ENCODE measurements around the gene TPM2.

The TPM2 gene

DNA sequence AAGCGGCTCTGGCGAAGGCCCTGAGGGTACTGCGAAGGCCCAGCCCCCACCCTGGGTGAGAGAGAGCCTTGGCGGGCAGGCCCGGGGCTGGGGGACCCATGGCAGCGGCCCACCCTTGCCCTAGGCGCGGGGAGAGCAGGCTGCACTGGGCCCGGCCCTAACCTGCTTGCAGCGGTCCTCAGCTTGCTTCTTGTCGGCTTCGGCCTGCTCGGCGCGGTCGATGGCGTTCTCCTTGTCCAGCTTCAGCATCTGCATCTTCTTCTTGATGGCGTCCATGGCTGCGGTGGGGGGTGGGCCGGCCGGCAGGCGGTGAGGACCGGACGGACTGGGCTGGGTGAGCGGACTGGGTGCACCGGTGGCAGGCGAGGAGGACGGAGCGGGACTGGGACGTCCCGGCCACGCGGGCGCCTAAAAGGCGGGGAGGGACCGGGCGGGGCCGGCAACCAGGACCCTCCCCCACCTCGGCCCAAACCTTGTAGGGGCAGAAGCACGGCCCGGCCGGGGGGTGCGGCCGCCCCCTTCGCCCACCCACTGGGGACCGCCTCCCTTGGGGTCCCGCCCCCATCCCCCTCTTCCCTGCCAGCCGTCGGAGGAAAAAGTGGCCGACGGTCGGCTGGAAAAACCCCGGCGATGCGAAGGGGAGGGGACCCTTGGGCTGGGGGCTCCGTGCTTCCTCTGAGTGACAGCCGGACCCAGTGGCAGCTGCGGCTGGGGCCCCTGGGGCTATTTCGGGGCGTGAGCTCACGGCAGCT, at the start of gene TPM2:
TSS of gene TPM2 (minus strand) at position 384 of the 752 bp plus-strand sequence. CDS start at position 276, 108 bp downstream.
- DNase-seq (ENCODE audit: low read depth): no peak
- TF ChIP-seq, protein P1, sequence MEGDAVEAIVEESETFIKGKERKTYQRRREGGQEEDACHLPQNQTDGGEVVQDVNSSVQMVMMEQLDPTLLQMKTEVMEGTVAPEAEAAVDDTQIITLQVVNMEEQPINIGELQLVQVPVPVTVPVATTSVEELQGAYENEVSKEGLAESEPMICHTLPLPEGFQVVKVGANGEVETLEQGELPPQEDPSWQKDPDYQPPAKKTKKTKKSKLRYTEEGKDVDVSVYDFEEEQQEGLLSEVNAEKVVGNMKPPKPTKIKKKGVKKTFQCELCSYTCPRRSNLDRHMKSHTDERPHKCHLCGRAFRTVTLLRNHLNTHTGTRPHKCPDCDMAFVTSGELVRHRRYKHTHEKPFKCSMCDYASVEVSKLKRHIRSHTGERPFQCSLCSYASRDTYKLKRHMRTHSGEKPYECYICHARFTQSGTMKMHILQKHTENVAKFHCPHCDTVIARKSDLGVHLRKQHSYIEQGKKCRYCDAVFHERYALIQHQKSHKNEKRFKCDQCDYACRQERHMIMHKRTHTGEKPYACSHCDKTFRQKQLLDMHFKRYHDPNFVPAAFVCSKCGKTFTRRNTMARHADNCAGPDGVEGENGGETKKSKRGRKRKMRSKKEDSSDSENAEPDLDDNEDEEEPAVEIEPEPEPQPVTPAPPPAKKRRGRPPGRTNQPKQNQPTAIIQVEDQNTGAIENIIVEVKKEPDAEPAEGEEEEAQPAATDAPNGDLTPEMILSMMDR (IDR thresholded peaks at IDR 0.05; ENCODE audit: insufficient read depth, low read depth, low read length, missing control alignments): no peak
- peak within 1 kb of the TSS; percentile 59 for H3K4me3 ChIP-seq (ENCODE audit: low read depth, low read length)

DNA sequence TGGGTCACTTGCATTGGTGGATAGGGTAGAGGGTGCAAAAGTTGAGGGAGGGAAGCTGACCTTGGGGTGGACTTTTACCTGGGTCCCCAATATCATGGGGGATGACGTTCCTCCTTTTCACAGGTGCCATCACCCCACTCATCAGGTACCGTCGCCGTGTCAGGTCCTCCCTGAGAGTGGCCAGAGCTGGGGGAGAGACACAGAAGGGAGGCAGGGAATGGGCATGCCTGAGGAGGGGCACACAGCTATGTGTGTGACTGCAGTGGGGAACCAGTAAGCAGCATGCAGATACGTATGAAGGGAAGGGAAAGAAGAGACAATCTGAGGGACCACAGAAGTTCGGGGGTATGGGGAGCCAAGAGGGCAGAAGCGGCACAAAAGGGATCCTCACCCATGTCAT, 49.2 kb upstream of the TPM2 start:
- H3K4me3 ChIP-seq (ENCODE audit: low read depth, low read length): no peak overlapping the region
- TF ChIP-seq, protein P1 (IDR thresholded peaks at IDR 0.05; ENCODE audit: insufficient read depth, low read depth, low read length, missing control alignments): no peak
- no peak for DNase-seq (ENCODE audit: low read depth)

GRCh38 chr9:35738186-35738585, 48.5 kb upstream of the TPM2 start:
- H3K4me3 ChIP-seq (ENCODE audit: low read depth, low read length): no peak overlapping the region
- TF ChIP-seq, protein P1 (IDR thresholded peaks at IDR 0.05; ENCODE audit: insufficient read depth, low read depth, low read length, missing control alignments): no peak
- DNase-seq (ENCODE audit: low read depth): no peak

GRCh38 chr9:35737143-35737542, 47.4 kb upstream of the TPM2 start:
- TF ChIP-seq, protein P1 (IDR thresholded peaks at IDR 0.05; ENCODE audit: insufficient read depth, low read depth, low read length, missing control alignments): no peak
- no peak overlapping the region for H3K4me3 ChIP-seq (ENCODE audit: low read depth, low read length)
- DNase-seq (ENCODE audit: low read depth): no peak

- DNase-seq (ENCODE audit: low read depth): peak; percentile 85
- H3K4me3 ChIP-seq (ENCODE audit: low read depth, low read length): no peak overlapping the region
- TF ChIP-seq, protein P1 (IDR thresholded peaks at IDR 0.05; ENCODE audit: insufficient read depth, low read depth, low read length, missing control alignments): peak; percentile 91
These were observed 46.5 kb upstream of the TPM2 start for GRCh38 chr9:35736201-35736633.

GRCh38 chr9:35734096-35734495, 44.4 kb upstream of the TPM2 start:
- no peak overlapping the region for H3K4me3 ChIP-seq (ENCODE audit: low read depth, low read length)
- DNase-seq (ENCODE audit: low read depth): no peak
- TF ChIP-seq, protein P1 (IDR thresholded peaks at IDR 0.05; ENCODE audit: insufficient read depth, low read depth, low read length, missing control alignments): no peak

Data from GM12865 (cell line).